Brain microvascular endothelial cell (primary cell): ENCODE results near the gene DYSF.
"Not testable (repeated sequence)": the region's sequence is repeated elsewhere in the genome, so short reads cannot be mapped to it uniquely, and the experiment has no call there.

ENCODE experiments used
- DNase-seq: peaks from one replicate; pipeline ENCODE4 v3.0.0-alpha.2; 2020
- H3K27ac ChIP-seq: fragments of 250-450 bp; sonication (Bioruptor Pico); 2 replicates; pipeline ENCODE4 v1.5.1; 2020; ENCODE audit warnings: mild to moderate bottlenecking, moderate library complexity
- H3K27me3 ChIP-seq: fragments of 250-450 bp; sonication (Bioruptor Pico); replicated peaks from 2 replicates; pipeline ENCODE4 v1.5.1; 2020; ENCODE audit warnings: mild to moderate bottlenecking
- H3K36me3 ChIP-seq: fragments of 250-450 bp; sonication (Bioruptor Pico); replicated peaks from 2 replicates; pipeline ENCODE4 v1.5.1; 2020; ENCODE audit warnings: mild to moderate bottlenecking
- H3K4me3 ChIP-seq: 2 replicates; pipeline ENCODE4 v1.5.1; 2011; ENCODE audit warnings: low read depth, mild to moderate bottlenecking, control low read depth, low read length, moderate library complexity
- in situ Hi-C: cut with HindIII; loops from 2 replicates; pipeline ENCODE4 v1.10.0; 2017; ENCODE audit warnings: low sequenced_read_pairs, low pct_ligation_motif_present
- TF ChIP-seq, protein P1 (sequence below): IDR thresholded peaks from 2 replicates; pipeline ENCODE4 v1.5.1; 2011; ENCODE audit warnings: low read depth, mild to moderate bottlenecking, moderate library complexity, low read length, control low read depth, inconsistent platforms; ENCODE audit errors: missing control alignments

DYSF gene

DNA sequence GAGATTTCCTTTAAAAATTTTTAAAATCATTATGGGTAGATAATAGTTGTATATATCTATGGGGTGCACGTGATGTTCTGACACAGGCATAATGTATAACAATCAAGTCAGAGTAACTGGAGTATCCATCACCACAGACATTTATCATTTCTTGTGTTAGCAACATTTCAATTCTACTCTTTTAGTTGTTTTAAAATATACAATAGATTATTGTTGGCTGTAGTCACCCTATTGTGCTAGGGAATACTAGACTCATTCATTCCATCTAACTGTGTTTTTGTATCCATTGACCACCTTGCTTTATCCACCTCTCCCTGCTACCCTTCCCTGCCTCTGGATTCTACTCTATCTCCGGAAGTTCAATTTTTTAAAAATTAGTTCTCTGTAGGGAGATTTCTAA lies 31.0 kb downstream of the DYSF start:
- Histone ChIP-seq H3K36me3 (peaks cover 2% of the 10 kb centered on the region), H3K27ac (no peak overlapping the region), H3K27me3 (no peaks in the 10 kb centered on the region), H3K4me3 (no peak overlapping the region)
- TF ChIP-seq, protein P1, sequence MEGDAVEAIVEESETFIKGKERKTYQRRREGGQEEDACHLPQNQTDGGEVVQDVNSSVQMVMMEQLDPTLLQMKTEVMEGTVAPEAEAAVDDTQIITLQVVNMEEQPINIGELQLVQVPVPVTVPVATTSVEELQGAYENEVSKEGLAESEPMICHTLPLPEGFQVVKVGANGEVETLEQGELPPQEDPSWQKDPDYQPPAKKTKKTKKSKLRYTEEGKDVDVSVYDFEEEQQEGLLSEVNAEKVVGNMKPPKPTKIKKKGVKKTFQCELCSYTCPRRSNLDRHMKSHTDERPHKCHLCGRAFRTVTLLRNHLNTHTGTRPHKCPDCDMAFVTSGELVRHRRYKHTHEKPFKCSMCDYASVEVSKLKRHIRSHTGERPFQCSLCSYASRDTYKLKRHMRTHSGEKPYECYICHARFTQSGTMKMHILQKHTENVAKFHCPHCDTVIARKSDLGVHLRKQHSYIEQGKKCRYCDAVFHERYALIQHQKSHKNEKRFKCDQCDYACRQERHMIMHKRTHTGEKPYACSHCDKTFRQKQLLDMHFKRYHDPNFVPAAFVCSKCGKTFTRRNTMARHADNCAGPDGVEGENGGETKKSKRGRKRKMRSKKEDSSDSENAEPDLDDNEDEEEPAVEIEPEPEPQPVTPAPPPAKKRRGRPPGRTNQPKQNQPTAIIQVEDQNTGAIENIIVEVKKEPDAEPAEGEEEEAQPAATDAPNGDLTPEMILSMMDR: no peak
- in situ Hi-C loops: no loop called here
- DNase-seq: no peak

DNA sequence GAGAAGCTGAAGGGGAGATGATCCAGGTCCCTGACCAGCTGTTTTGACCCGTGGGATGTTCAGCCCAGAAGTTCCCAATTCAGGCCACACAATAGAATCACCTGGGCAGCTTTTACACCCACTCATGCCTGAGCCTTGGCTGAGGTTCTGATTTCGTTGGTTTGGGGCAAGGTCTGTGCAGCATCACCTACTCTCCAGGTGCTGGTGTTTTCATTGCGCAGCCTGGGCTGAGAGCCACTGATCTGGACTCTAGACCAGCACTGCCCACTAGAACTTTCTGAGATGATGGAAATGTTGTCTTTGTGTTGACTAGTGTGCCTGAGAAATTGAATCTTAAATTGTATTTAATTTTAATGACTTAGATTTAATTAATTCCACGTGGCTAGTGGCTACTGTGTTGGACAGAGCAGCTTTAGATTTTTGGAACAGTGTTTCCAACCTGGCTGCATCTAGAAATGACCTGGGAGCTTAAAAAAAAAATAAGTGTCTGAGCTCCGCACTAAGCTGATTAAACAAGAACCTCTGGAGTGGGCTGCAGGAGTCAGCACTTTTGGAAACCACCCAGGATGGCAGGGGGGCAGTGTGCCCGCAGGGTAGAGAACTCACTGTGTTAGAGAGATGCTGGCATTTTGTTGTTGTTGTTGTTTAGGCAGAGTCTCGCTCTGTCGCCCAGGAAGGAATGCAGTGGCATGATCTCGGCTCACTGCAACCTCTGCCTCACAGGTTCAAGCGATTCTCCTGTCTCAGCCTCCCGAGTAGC lies 33.7 kb downstream of the DYSF start:
- TF ChIP-seq, protein P1: no peak
- Histone ChIP-seq H3K27me3 (no peaks in the 10 kb centered on the region), H3K27ac (no peak overlapping the region), H3K36me3 (peaks cover 2% of the 10 kb centered on the region), H3K4me3 (no peak overlapping the region)
- in situ Hi-C loops: no loop called here
- DNase-seq: no peak

DNA sequence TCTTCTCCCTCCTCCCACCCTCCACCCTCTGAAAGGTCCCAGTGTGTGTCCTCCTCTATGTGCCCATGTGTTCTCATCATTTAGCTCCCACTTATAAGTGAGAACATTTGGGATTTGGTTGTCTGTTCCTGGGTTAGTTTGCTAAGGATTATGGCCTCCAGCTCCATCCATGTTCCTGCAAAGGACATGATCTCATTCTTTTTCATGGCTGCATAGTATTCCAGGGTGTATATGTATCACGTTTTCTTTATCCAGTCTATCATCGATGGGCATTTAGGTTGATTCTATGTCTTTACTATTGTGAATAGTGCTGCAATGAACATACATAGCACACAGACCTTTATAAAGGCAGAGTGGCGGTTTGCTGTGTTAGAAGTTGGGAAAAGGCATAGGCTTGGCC lies 38.2 kb downstream of the DYSF start:
- H3K4me3 ChIP-seq, H3K27ac ChIP-seq, DNase-seq, H3K36me3 ChIP-seq, H3K27me3 ChIP-seq, in situ Hi-C loops: not testable (repeated sequence)

DNA sequence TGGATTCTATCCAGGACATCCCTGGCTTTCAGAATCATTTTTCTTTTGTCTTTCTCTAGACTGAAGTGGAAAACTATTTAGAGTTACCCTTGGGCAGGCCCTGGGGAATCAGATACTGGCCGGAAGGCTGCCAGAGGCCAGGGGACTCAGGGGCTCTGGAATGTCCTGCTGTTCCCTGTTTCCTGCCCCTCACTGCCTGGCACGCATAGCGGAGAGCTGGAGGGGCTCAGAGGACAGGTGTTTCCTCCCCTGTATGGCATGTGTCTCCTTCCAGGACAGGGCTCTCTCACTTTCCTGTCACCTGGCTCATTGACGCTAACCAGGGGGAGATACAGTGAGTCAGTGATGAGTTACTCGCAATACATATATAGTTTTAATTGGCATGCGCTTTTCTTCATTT lies 38.8 kb downstream of the DYSF start:
- in situ Hi-C loops: no loop called here
- Histone ChIP-seq H3K4me3 (no peak overlapping the region), H3K27ac (no peak overlapping the region), H3K36me3 (no peaks in the 10 kb centered on the region), H3K27me3 (no peaks in the 10 kb centered on the region)
- TF ChIP-seq, protein P1: no peak
- no peak for DNase-seq

DNA sequence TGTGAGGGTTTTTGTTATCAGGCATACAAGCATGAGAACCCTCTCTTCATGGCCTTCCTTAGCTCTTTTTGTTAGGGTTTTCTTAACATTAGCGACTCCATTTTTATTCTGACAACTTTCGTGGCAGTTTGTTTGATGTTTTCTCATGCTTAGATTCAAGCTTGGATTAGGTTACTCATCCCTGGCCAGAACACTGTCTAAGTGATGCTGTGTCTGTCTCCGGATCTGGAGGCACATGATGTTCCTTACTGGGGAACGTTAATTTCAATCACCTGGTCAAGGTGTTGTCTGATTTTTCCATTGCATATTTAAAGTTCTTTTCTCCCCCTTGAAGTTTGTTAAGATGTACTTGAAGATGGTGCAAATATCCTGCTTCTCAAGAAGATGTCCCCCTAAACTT lies 40.7 kb downstream of the DYSF start:
- no peak for DNase-seq
- TF ChIP-seq, protein P1: no peak
- H3K4me3 ChIP-seq: no peak overlapping the region
- H3K36me3 ChIP-seq: no peaks in the 10 kb centered on the region
- no peak overlapping the region for H3K27ac ChIP-seq
- no peaks in the 10 kb centered on the region for H3K27me3 ChIP-seq
- in situ Hi-C loops: no loop called here

DNA sequence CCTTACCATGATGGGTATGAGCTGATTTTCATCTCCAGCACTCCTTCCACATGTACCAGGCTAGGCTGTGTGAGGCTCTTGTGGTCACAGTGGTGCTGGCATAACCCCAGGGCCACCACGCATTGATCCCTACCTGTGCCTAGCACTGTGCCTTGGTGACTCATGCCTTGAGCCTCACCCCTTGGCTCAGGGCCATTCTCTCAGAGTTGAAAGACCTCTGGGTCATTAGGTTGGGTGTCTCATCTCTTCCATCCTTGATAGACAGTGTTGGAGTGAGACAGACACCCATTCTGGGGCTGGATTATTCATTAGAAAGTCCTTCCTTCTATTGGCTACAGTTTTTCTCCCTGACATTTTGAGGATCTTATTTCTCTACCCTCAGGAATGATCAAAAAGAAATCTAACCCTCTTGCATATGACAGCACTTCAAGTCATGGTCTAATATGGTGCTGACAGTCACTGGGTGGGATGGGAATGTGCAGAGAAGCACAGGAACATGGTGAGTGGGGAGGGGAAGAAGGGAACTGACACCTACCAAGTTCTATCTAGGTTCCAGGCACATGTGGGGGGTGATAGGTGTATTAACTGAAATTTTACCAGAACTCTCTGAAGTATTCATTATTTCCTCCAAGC lies 41.3 kb downstream of the DYSF start:
- DNase-seq: no peak
- Histone ChIP-seq H3K4me3 (no peak overlapping the region), H3K27me3 (no peaks in the 10 kb centered on the region), H3K27ac (no peak overlapping the region), H3K36me3 (no peaks in the 10 kb centered on the region)
- TF ChIP-seq, protein P1: no peak
- in situ Hi-C loops: no loop called here
